ENCODE data around the gene HOXD13. TPM values are rescaled to one million over a fixed set of nuclear protein-coding genes. Genes with fewer than 3 reads are reported as not detected.

HOXD13 gene
- total and polyA plus RNA-seq, 2 donors (not counting 3 experiments of a cell fraction or from before 2014, with no cell fraction given), result not detected

DNA sequence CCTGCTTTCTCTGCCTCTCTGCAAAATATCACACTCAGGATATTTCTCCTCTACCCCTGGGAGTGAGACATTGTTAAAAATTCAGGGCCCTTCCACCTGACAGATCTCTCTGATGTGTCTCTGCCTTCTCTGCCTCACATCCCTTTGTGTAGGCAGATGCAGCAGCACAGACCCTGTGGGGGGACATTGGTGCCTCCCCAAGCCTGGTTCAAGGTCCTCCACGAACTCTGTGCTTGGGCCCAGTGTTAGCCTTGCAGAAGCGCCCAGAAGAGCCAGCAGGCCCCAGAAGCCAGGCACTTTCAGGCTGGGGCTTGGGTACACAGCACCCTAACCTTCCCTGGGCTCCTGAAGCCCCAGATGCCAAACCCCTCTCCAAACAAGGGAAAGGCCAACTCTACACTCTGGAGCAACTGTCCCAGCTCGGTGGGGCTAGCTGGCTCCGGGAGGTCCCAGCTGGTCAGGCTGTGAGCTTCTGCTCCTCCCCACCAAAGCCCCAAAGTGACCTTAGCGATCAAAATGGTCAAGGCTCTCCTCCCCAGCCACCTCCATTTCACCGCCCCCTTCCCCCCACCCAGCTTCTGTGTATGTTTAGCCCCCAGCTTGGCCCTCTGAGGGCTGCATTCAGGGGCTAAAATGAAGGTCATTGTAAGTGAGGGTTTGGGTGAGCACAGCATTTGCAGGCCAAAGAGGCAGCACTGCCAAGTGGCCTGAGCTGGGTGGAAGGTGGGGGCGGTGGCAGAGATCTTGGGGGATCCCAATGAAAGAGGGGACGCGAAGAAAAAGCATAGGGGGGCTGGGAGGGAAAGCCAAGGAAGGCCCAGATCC, 32.6 kb downstream of the HOXD13 start:
- dilution Hi-C loops (cut with MboI; ENCODE audit: extremely low pct_ligation_motif_present, low sequenced_read_pairs) (loop anchor here (25.0 kb wide), 1 partner anchor 512 kb away; no protein-coding TSS in a partner anchor), intact Hi-C loops (cut with micrococcal nuclease) (loop anchor here (5.0 kb wide), 2 partner anchors 932 to 1632 kb away; no protein-coding TSS in a partner anchor)
- Histone ChIP-seq H3K27me3 (ENCODE audit: control insufficient read depth in 2 of 2, insufficient read depth in 2 of 2, low read length in 2 of 2) (peaks cover 20 to 26% of the 10 kb centered on the region in 2 experiments), H3K27ac (ENCODE audit: insufficient read depth, low read depth, low read length) (no peak overlapping the region), H3K79me2 (ENCODE audit: control insufficient read depth, insufficient read depth, low read length) (no peaks in the 10 kb centered on the region), H3K9me1 (replicated peaks; ENCODE audit: control insufficient read depth, extremely low read depth, insufficient read depth, low read length) (no peaks in the 10 kb centered on the region), H3K4me1 (ENCODE audit: control insufficient read depth, extremely low read depth, insufficient read depth, low read length) (peaks cover 31% of the 10 kb centered on the region), H2AFZ (ENCODE audit: low read depth, low read length) (no peak overlapping the region), H3K4me2 (ENCODE audit: insufficient read depth, low read length) (no peak overlapping the region), H3K9me3 (replicated peaks; ENCODE audit: control insufficient read depth, insufficient read depth, low read length) (no peaks in the 10 kb centered on the region), H4K20me1 (replicated peaks; ENCODE audit: control insufficient read depth, extremely low read depth, insufficient read depth, low read length) (no peaks in the 10 kb centered on the region), H3K36me3 (ENCODE audit: control insufficient read depth in 2 of 2, extremely low read depth in 1 of 2, insufficient read depth in 2 of 2, low read length in 2 of 2) (no peaks in the 10 kb centered on the region), H3K4me3 (replicated peaks in 1 of 3; ENCODE audit: insufficient read depth in 1 of 3, low read depth in 1 of 3, low read length in 3 of 3) (no peak overlapping the region), H3K9ac (replicated peaks; ENCODE audit: extremely low read depth, insufficient read depth, low read length) (no peak overlapping the region)
- ChIA-PET CTCF (interaction anchor here (0.6 to 10.1 kb wide), 10 partner anchors 294 to 1038 kb away, joined by 4 to 458 read pairs (median 80); no protein-coding TSS in a partner anchor), POLR2A (interaction anchor here (0.5 kb wide), 1 partner anchor 513 kb away, joined by 8 read pairs; no protein-coding TSS in a partner anchor)
- DNase-seq (ENCODE audit: low read depth, low spot score), result no peak
- FAIRE-seq, result no peak
- TF ChIP-seq CTCF (IDR thresholded peaks at IDR 0.05; ENCODE audit: extremely low read depth in 1 of 2, insufficient read depth in 1 of 2, low read depth in 1 of 2, low read length in 2 of 2) (no peak), FOS (IDR thresholded peaks at IDR 0.05; ENCODE audit: borderline replicate concordance, insufficient read depth, low read length) (no peak), POLR2A (IDR thresholded peaks at IDR 0.05; ENCODE audit: low read depth, low read length) (no peak)
- no TSS peak for BruUV-seq (replicated peaks)

DNA sequence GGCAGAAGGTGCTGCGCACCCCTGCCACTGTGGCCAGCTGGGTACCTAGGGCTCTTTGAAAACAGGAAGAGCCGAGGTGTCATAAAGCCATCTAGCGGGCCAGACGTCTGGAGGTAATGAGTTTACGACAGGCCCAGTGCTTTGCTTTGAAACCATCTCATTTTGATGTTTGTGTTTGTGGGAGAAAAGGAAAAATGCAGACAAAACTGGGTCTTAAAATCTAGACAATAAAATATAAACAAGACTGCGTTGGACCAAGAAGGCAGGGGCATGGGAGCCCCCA, 33.2 kb downstream of the HOXD13 start:
- no peak for FAIRE-seq
- H3K27me3 ChIP-seq (ENCODE audit: control insufficient read depth in 2 of 2, insufficient read depth in 2 of 2, low read length in 2 of 2), result peaks cover 14 to 20% of the 10 kb centered on the region in 2 experiments

More for the DNA sequence above, 33.2 kb downstream of the HOXD13 start:
- Histone ChIP-seq H2AFZ (ENCODE audit: low read depth, low read length) (no peak overlapping the region), H3K4me1 (ENCODE audit: control insufficient read depth, extremely low read depth, insufficient read depth, low read length) (peaks cover 31% of the 10 kb centered on the region), H3K27ac (ENCODE audit: insufficient read depth, low read depth, low read length) (no peak overlapping the region), H3K9me3 (replicated peaks; ENCODE audit: control insufficient read depth, insufficient read depth, low read length) (no peaks in the 10 kb centered on the region), H3K9ac (replicated peaks; ENCODE audit: extremely low read depth, insufficient read depth, low read length) (no peak overlapping the region), H3K4me2 (ENCODE audit: insufficient read depth, low read length) (no peak overlapping the region), H3K36me3 (ENCODE audit: control insufficient read depth in 2 of 2, extremely low read depth in 1 of 2, insufficient read depth in 2 of 2, low read length in 2 of 2) (no peaks in the 10 kb centered on the region), H3K79me2 (ENCODE audit: control insufficient read depth, insufficient read depth, low read length) (peaks cover 4% of the 10 kb centered on the region), H3K9me1 (replicated peaks; ENCODE audit: control insufficient read depth, extremely low read depth, insufficient read depth, low read length) (no peaks in the 10 kb centered on the region), H4K20me1 (replicated peaks; ENCODE audit: control insufficient read depth, extremely low read depth, insufficient read depth, low read length) (no peaks in the 10 kb centered on the region), H3K4me3 (replicated peaks in 1 of 3; ENCODE audit: insufficient read depth in 1 of 3, low read depth in 1 of 3, low read length in 3 of 3) (no peak overlapping the region)
- no peak for DNase-seq (ENCODE audit: low read depth, low spot score)
- intact Hi-C loops (cut with micrococcal nuclease) (loop anchor here (5.0 kb wide), 2 partner anchors 932 to 1632 kb away; no protein-coding TSS in a partner anchor), dilution Hi-C loops (cut with MboI; ENCODE audit: extremely low pct_ligation_motif_present, low sequenced_read_pairs) (loop anchor here (25.0 kb wide), 1 partner anchor 512 kb away; no protein-coding TSS in a partner anchor)
- no TSS peak for BruUV-seq (replicated peaks)
- no peak for TF ChIP-seq GATA2 (IDR thresholded peaks at IDR 0.05; ENCODE audit: insufficient read depth, insufficient read length, low read depth, low read length)
- no peak for TF ChIP-seq MAX (IDR thresholded peaks at IDR 0.05; ENCODE audit: insufficient read depth, insufficient read length)
- TF ChIP-seq FOS (IDR thresholded peaks at IDR 0.05; ENCODE audit: borderline replicate concordance, insufficient read depth, low read length), result no peak
- no peak for TF ChIP-seq CTCF (IDR thresholded peaks at IDR 0.05; ENCODE audit: extremely low read depth in 1 of 2, insufficient read depth in 1 of 2, low read depth in 1 of 2, low read length in 2 of 2)
- no peak for TF ChIP-seq EZH2 (IDR thresholded peaks at IDR 0.05; ENCODE audit: borderline replicate concordance, low read depth, low read length, severe bottlenecking)
- no peak for TF ChIP-seq POLR2A (IDR thresholded peaks at IDR 0.05; ENCODE audit: low read depth, low read length)
- no peak for TF ChIP-seq MYC (IDR thresholded peaks at IDR 0.05; ENCODE audit: low read depth, low read length)
- TF ChIP-seq POLR2AphosphoS5 (IDR thresholded peaks at IDR 0.05; ENCODE audit: insufficient read depth, low read depth, low read length), result no peak
- no peak for TF ChIP-seq JUN (IDR thresholded peaks at IDR 0.05; ENCODE audit: borderline replicate concordance, insufficient read depth, insufficient read length, low read depth)
- CTCF ChIA-PET, result interaction anchor here (3.2 to 10.1 kb wide), 10 partner anchors 14 to 1037 kb away, joined by 23 to 458 read pairs (median 84); no protein-coding TSS in a partner anchor
- POLR2A ChIA-PET, result interaction anchor here (0.5 kb wide), 1 partner anchor 513 kb away, joined by 8 read pairs; no protein-coding TSS in a partner anchor
